Mesenchymal stem cell (in vitro differentiated cells and primary cell): Measurements from ENCODE around the gene LRRC7.

ENCODE experiments used
- DNase-seq: peaks from one replicate; pipeline ENCODE4 v3.0.0-alpha.2; 2013
- H2AFZ ChIP-seq: one replicate; pipeline ENCODE4 v1.6.1; 2013; ENCODE audit warnings: low read depth, mild to moderate bottlenecking, control low read depth, inconsistent platforms, low read length, moderate library complexity
- H2AK5ac ChIP-seq: 2 replicates; pipeline ENCODE4 v1.6.1; 2013; ENCODE audit warnings: low read length, moderate library complexity, mild to moderate bottlenecking, inconsistent platforms; ENCODE audit not compliant: severe bottlenecking
- H2BK120ac ChIP-seq: one replicate; pipeline ENCODE4 v1.6.1; 2013; ENCODE audit warnings: low read depth, mild to moderate bottlenecking, inconsistent platforms, low read length, moderate library complexity
- H2BK12ac ChIP-seq, 2 experiments: one replicate each; pipeline ENCODE4 v1.6.1; 2013; ENCODE audit warnings: inconsistent platforms in 2 of 2, low read length in 2 of 2, mild to moderate bottlenecking in 2 of 2, moderate library complexity in 2 of 2, control low read depth in 1 of 2
- H2BK15ac ChIP-seq: one replicate; pipeline ENCODE4 v1.6.1; 2013; ENCODE audit warnings: mild to moderate bottlenecking, low read depth, inconsistent platforms; ENCODE audit not compliant: poor library complexity, severe bottlenecking
- H2BK5ac ChIP-seq: 2 replicates; pipeline ENCODE4 v1.6.1; 2013; ENCODE audit warnings: low read depth, mild to moderate bottlenecking, low read length, control low read depth, inconsistent platforms; ENCODE audit not compliant: poor library complexity, severe bottlenecking
- H3K14ac ChIP-seq, 2 experiments: one replicate each; pipeline ENCODE4 v1.6.1; 2013; ENCODE audit warnings: inconsistent platforms in 2 of 2, low read length in 2 of 2, control low read depth in 1 of 2, mild to moderate bottlenecking in 1 of 2, moderate library complexity in 1 of 2
- H3K18ac ChIP-seq, 2 experiments: one replicate each; pipeline ENCODE4 v1.6.1; 2013; ENCODE audit warnings: inconsistent platforms in 2 of 2, low read length in 2 of 2, control low read depth in 1 of 2, low read depth in 1 of 2, mild to moderate bottlenecking in 1 of 2
- H3K23ac ChIP-seq, 2 experiments: one replicate each; pipeline ENCODE4 v1.6.1; 2013; ENCODE audit warnings: inconsistent platforms in 2 of 2, low read length in 2 of 2, mild to moderate bottlenecking in 2 of 2, moderate library complexity in 2 of 2, control low read depth in 1 of 2
- H3K27ac ChIP-seq: 2 replicates; pipeline ENCODE4 v1.5.1; 2013; ENCODE audit warnings: mild to moderate bottlenecking, moderate library complexity, low read length, control low read depth, inconsistent platforms; ENCODE audit not compliant: poor library complexity, severe bottlenecking
- H3K27me3 ChIP-seq, 2 experiments: 2 replicates each; pipeline versions ENCODE4 v1.6.1 to v1.7.0; 2013; ENCODE audit warnings: low read length in 2 of 2, mild to moderate bottlenecking in 2 of 2, moderate library complexity in 2 of 2, control low read depth in 1 of 2, inconsistent platforms in 1 of 2; ENCODE audit not compliant: control insufficient read depth in 1 of 2, insufficient read depth in 1 of 2
- H3K36me3 ChIP-seq, 2 experiments: 2 replicates each; pipeline versions ENCODE4 v1.6.1 to v1.7.0; 2013; ENCODE audit warnings: low read length in 2 of 2, control low read depth in 1 of 2, inconsistent platforms in 1 of 2, low read depth in 1 of 2, mild to moderate bottlenecking in 1 of 2; ENCODE audit not compliant: insufficient read depth in 2 of 2, control insufficient read depth in 1 of 2
- H3K4ac ChIP-seq, 2 experiments: one replicate each; pipeline ENCODE4 v1.6.1; 2013; ENCODE audit warnings: inconsistent platforms in 2 of 2, low read length in 2 of 2, mild to moderate bottlenecking in 2 of 2, moderate library complexity in 2 of 2, control low read depth in 1 of 2, low read depth in 1 of 2
- H3K4me1 ChIP-seq: 2 replicates; pipeline ENCODE4 v1.6.1; 2013; ENCODE audit warnings: low read depth, low read length, control low read depth; ENCODE audit not compliant: control insufficient read depth, insufficient read depth
- H3K4me2 ChIP-seq: 2 replicates; pipeline ENCODE4 v1.6.1; 2013; ENCODE audit warnings: low read length, mild to moderate bottlenecking, inconsistent platforms; ENCODE audit not compliant: poor library complexity, severe bottlenecking
- H3K4me3 ChIP-seq, 2 experiments: 2 replicates each; pipeline versions ENCODE4 v1.5.1 to v1.7.0; 2013; ENCODE audit warnings: low read length in 2 of 2, mild to moderate bottlenecking in 2 of 2, control low read depth in 1 of 2, low read depth in 1 of 2; ENCODE audit not compliant: insufficient read depth in 1 of 2
- H3K79me1 ChIP-seq: replicated peaks from 2 replicates; pipeline ENCODE4 v1.6.1; 2013; ENCODE audit warnings: mild to moderate bottlenecking, control low read depth, low read length, inconsistent platforms; ENCODE audit not compliant: poor library complexity, severe bottlenecking
- H3K9ac ChIP-seq: 2 replicates; pipeline ENCODE4 v1.7.0; 2013; ENCODE audit warnings: mild to moderate bottlenecking, low read length, moderate library complexity
- H3K9me3 ChIP-seq: 2 replicates; pipeline ENCODE4 v1.7.0; 2013; ENCODE audit warnings: mild to moderate bottlenecking, low read length; ENCODE audit not compliant: control insufficient read depth
- H4K8ac ChIP-seq: one replicate; pipeline ENCODE4 v1.6.1; 2013; ENCODE audit warnings: inconsistent platforms, mild to moderate bottlenecking, low read length, moderate library complexity
- H4K91ac ChIP-seq: one replicate; pipeline ENCODE4 v1.6.1; 2013; ENCODE audit warnings: mild to moderate bottlenecking, low read length, inconsistent platforms
- WGBS: methylation state at CpG from one replicate; pipeline ENCODE4 v1.1.7; 2013; ENCODE audit warnings: mixed read lengths; 5-methylcytosine and 5-hydroxymethylcytosine counted together

Gene LRRC7

DNA sequence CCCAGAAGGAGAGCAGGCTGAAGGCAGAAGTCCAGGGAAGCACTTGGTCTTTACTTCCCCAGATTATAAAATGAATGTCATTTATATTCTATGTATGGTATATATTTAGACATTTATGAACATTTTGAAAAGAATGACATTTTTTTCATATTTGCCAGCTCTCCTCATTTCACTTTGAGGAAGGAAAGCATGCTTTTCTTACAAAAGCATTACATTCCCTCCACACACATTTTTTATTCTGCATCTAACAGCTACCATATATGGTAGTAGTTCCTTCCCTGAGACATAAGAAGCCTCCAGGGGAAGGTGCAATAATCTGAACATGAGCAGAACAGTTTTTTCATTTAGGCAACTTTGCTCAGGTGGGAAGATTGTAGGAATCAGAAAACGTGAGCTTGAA is 94.0 kb downstream of the LRRC7 start:
- peak overlapping the region; percentile 12 for H3K27ac ChIP-seq
- H3K27me3 ChIP-seq: no peaks in the 10 kb centered on the region
- no peak for DNase-seq
- no peaks in the 10 kb centered on the region for H3K36me3 ChIP-seq
- H4K91ac ChIP-seq: no peak overlapping the region
- WGBS: no CpG with 5 or more reads among the region's 1 CpG
- H3K79me1 ChIP-seq: no peaks in the 10 kb centered on the region
- H3K4me3 ChIP-seq: no peak overlapping the region
- H3K9me3 ChIP-seq: peaks cover 4% of the 10 kb centered on the region
- no peaks in the 10 kb centered on the region for H3K4me1 ChIP-seq
- no peak overlapping the region for H3K18ac ChIP-seq
- H2BK5ac ChIP-seq: no peak overlapping the region
- no peak overlapping the region for H2BK12ac ChIP-seq
- no peak overlapping the region for H3K4ac ChIP-seq
- H4K8ac ChIP-seq: no peak overlapping the region
- no peak overlapping the region for H3K9ac ChIP-seq
- H2AFZ ChIP-seq: no peak overlapping the region
- H2BK15ac ChIP-seq: no peak overlapping the region
- no peak overlapping the region for H3K14ac ChIP-seq
- H2AK5ac ChIP-seq: no peak overlapping the region
- no peak overlapping the region for H2BK120ac ChIP-seq
- H3K23ac ChIP-seq: no peak overlapping the region
- no peak overlapping the region for H3K4me2 ChIP-seq

DNA sequence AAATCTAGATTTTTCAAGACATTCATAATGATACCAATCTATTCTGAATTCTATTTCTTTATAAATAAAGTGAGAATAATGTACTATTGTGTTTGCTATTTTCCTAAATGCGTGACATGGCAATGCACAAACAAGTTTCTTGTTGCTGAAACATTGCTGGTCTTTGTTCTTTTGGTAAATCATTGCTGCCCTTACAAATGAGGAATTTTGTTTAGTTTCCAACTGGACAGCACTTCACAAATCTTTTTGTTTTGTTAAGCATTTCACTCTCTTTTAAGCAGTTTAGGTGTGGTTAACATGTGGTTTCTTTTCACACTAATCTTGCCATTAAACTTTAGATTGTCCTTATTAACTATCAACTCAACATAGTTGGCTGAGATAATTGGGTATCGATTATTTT is 94.6 kb downstream of the LRRC7 start:
- Histone ChIP-seq H3K18ac (no peak overlapping the region), H3K9me3 (peaks cover 7% of the 10 kb centered on the region), H2BK15ac (no peak overlapping the region), H2BK5ac (no peak overlapping the region), H3K27me3 (no peaks in the 10 kb centered on the region), H3K36me3 (no peaks in the 10 kb centered on the region), H2AK5ac (no peak overlapping the region), H3K27ac (no peak overlapping the region), H3K4me1 (no peaks in the 10 kb centered on the region), H3K4me2 (no peak overlapping the region), H3K79me1 (no peaks in the 10 kb centered on the region), H3K4ac (no peak overlapping the region), H2BK120ac (no peak overlapping the region), H2BK12ac (no peak overlapping the region), H3K4me3 (no peak overlapping the region), H3K23ac (no peak overlapping the region), H3K9ac (no peak overlapping the region), H4K91ac (no peak overlapping the region), H3K14ac (no peak overlapping the region), H2AFZ (no peak overlapping the region), H4K8ac (no peak overlapping the region)
- 92% methylated on average over 1 of the region's 2 CpGs for WGBS
- DNase-seq: no peak

DNA sequence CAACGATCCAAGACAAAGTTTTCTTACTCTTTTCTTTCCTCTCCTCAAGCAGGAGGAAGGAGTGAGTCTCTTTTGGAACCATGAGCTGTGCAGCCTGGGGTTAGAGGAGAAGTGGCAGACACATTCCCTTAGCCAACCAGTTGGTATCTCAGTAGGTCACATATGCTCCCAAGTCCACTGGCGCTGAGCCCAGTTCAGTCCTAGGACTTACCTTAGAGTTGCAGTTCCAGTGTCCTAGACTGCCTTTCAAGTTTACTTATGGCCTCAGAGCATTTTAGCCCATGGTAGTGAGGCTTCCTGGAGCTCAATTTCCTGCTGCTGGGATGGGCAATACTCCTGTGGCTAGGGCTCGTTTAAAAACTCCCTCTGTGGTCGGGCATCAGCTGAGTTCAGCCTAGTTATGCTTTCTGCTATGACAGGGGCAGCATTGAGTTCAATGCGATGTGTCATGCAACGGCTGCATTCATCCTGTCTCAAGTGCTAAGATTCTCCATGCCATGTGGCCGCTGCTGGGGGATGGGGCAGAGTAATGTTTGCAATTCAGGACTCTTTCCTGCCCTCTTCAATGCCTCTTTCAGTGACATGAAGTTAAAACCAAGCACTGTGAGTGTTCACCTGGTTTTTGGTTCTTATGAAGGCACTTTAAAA is 103.8 kb downstream of the LRRC7 start:
- H3K36me3 ChIP-seq: no peaks in the 10 kb centered on the region
- H2AFZ ChIP-seq: no peak overlapping the region
- H3K27me3 ChIP-seq: no peaks in the 10 kb centered on the region
- no peak overlapping the region for H3K4me3 ChIP-seq
- 80% methylated on average over 6 of the region's 7 CpGs for WGBS
- no peak overlapping the region for H3K4ac ChIP-seq
- H3K18ac ChIP-seq: peak overlapping the region in 1 of 2 experiments; percentile 49
- H4K8ac ChIP-seq: no peak overlapping the region
- H2BK15ac ChIP-seq: no peak overlapping the region
- H3K9ac ChIP-seq: no peak overlapping the region
- no peak overlapping the region for H2BK5ac ChIP-seq
- peak overlapping the region; percentile 7 for H3K27ac ChIP-seq
- H4K91ac ChIP-seq: no peak overlapping the region
- H3K79me1 ChIP-seq: no peaks in the 10 kb centered on the region
- H3K14ac ChIP-seq: no peak overlapping the region
- peak overlapping the region; percentile 17 for H2AK5ac ChIP-seq
- no peak overlapping the region for H2BK12ac ChIP-seq
- peaks cover 13% of the 10 kb centered on the region for H3K9me3 ChIP-seq
- peak; percentile 18 for DNase-seq
- H3K4me2 ChIP-seq: no peak overlapping the region
- no peak overlapping the region for H3K23ac ChIP-seq
- peaks cover 6% of the 10 kb centered on the region for H3K4me1 ChIP-seq
- no peak overlapping the region for H2BK120ac ChIP-seq

DNA sequence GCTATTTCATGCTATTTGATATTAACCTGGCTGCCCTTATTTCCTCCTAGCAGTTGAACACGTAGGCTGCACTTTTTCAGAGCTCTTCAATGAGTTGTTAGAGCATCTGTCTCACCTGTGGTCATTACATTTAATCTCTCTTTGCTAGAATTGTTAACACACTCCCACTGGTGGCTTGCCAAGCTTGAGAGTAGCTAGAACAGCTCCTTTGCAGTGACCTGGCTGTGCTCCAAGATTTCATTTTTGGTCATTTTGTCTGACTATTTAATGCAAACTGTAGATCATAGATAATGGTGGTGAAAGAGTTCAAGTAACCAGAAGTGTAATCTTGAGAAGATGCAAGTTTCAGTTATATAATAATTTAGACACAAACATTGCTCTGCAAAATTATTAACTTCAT is 105.6 kb downstream of the LRRC7 start:
- no peak overlapping the region for H3K4me3 ChIP-seq
- no peaks in the 10 kb centered on the region for H3K79me1 ChIP-seq
- no peak overlapping the region for H3K27ac ChIP-seq
- H3K23ac ChIP-seq: no peak overlapping the region
- WGBS: 66% methylated on average over 1 of the region's 1 CpG
- peaks cover 7% of the 10 kb centered on the region for H3K9me3 ChIP-seq
- no peak overlapping the region for H2AFZ ChIP-seq
- no peak overlapping the region for H2BK5ac ChIP-seq
- no peak overlapping the region for H3K4ac ChIP-seq
- no peak overlapping the region for H4K8ac ChIP-seq
- no peak overlapping the region for H3K4me2 ChIP-seq
- H3K27me3 ChIP-seq: no peaks in the 10 kb centered on the region
- H3K4me1 ChIP-seq: peaks cover 6% of the 10 kb centered on the region
- H4K91ac ChIP-seq: no peak overlapping the region
- no peak for DNase-seq
- no peak overlapping the region for H3K9ac ChIP-seq
- no peak overlapping the region for H2BK15ac ChIP-seq
- no peak overlapping the region for H2BK120ac ChIP-seq
- no peak overlapping the region for H3K14ac ChIP-seq
- no peaks in the 10 kb centered on the region for H3K36me3 ChIP-seq
- no peak overlapping the region for H3K18ac ChIP-seq
- H2AK5ac ChIP-seq: no peak overlapping the region
- no peak overlapping the region for H2BK12ac ChIP-seq
